Adrenal gland (tissue), 12 donors: ENCODE results near the gene HS3ST2. TPM values are rescaled to one million over a fixed set of nuclear protein-coding genes. Genes with fewer than 3 reads are reported as not detected.

Source experiments
- DNase-seq, 7 donors: peaks; one replicate each; pipeline ENCODE4 v3.0.0-alpha.2; 2019 to 2020
- H3K27ac ChIP-seq, 5 donors: fragments of 200-600 bp; sonication (generic) in 4 of 5; 1 replicate in 3 of 5; 2 replicates in 2 of 5; pipeline versions ENCODE4 v1.5.1 to v1.8.0; 2016 to 2020; ENCODE audit warnings: mild to moderate bottlenecking in 1 of 5
- H3K27me3 ChIP-seq: fragments of 200-600 bp; 2 replicates; pipeline ENCODE4 v1.8.0; 2021
- H3K36me3 ChIP-seq, 2 donors: fragments of 200-600 bp; replicated peaks in 1 of 2; 1 replicate in 1 of 2; 2 replicates in 1 of 2; pipeline versions ENCODE4 v1.5.1 to v1.8.0; 2018 to 2022
- H3K4me1 ChIP-seq, 2 donors: fragments of 200-600 bp; replicated peaks in 1 of 2; 1 replicate in 1 of 2; 2 replicates in 1 of 2; pipeline versions ENCODE4 v1.5.1 to v1.8.0; 2018 to 2021
- H3K4me3 ChIP-seq, 4 donors: fragments of 200-600 bp; sonication (generic) in 3 of 4; one replicate each; pipeline ENCODE4 v1.5.1; 2016 to 2018
- H3K9me3 ChIP-seq, 3 donors: fragments of 200-600 bp; sonication (generic) in 1 of 3; replicated peaks in 1 of 3; 1 replicate in 2 of 3; 2 replicates in 1 of 3; pipeline versions ENCODE4 v1.5.1 to v1.8.0; 2016 to 2021
- CTCF ChIP-seq, 6 experiments: fragments of 450-650 bp in 4 of 6; fragments of 200-600 bp in 2 of 6; sonication (generic) in 1 of 6; IDR thresholded peaks; 1 replicate in 5 of 6; 2 replicates in 1 of 6; pipeline versions ENCODE4 v1.5.1 to v1.8.0; 2016 to 2021; ENCODE audit warnings: antibody characterized with exemption in 6 of 6, mild to moderate bottlenecking in 2 of 6, moderate library complexity in 1 of 6
- POLR2A ChIP-seq, 2 donors: fragments of 450-650 bp; IDR thresholded peaks; one replicate each; pipeline ENCODE4 v1.6.1; 2017; ENCODE audit warnings: antibody characterized with exemption in 2 of 2, mild to moderate bottlenecking in 2 of 2, moderate library complexity in 1 of 2
- WGBS, 4 donors: extraction: QIAGEN DNeasy Blood & Tissue Kit in 2 of 4; methylation state at CpG; one replicate each; pipeline versions ENCODE4 v1.1.5 to v1.1.7; 2013 to 2017; 5-methylcytosine and 5-hydroxymethylcytosine counted together
- intact Hi-C, 2 donors: fragments of 100-400 bp; cut with DNase I; formaldehyde crosslinking; loops; one replicate each; pipeline versions ENCODE4 v1.14.1 to v1.15.0; 2022 to 2023
- polyA plus RNA-seq, 3 donors: library from polyadenylated mRNA; stranded (reverse); fragments of 200-250 nt in 2 of 3; fragments of 350-450 nt in 1 of 3; fragmentation: Illumina TruSeq in 1 of 3; extraction: RNeasy Lipid Tissue Mini Kit (QIAGEN cat#74804) in 1 of 3; gene quantifications; one replicate each; pipeline ENCODE4 v1.2.3, GENCODE V29; 2013 to 2014
- total RNA-seq, 9 donors: library from RNA; depleted of rRNA in 4 of 9; stranded (reverse); fragments of >200 nt in 4 of 9; fragments of 120-200 nt in 1 of 9; fragmentation: NEBNext Ultra II Directional in 1 of 9; extraction: Animal tissue kit (Norgen Biotek cat#: 25700) in 1 of 9; gene quantifications; one replicate each; pipeline versions ENCODE4 v1.1.0 to v1.2.4, GENCODE V29; 2013 to 2023
- donor health status: healthy with polysubstance abuse.
- donor health status: Bipolar disorder and iron deficiency.
- donor health status: DM: yes; HTN: yes; CAD: no.
- donor health status: DM: no; HTN: no; CAD: no.
- donor health status: DM: no; HTN: no; CAD: no.
- donor health status: DM: yes; HTN: yes; CAD: no.

The HS3ST2 gene
- total and polyA plus RNA-seq, 12 donors, result 0.06 to 11.5 (median 2.6) TPM

- Histone ChIP-seq H3K4me3 (no peak overlapping the region), H3K27ac (no peak overlapping the region), H3K27me3 (no peaks in the 10 kb centered on the region), H3K4me1 (no peaks in the 10 kb centered on the region), H3K36me3 (no peaks in the 10 kb centered on the region), H3K9me3 (no peaks in the 10 kb centered on the region)
- no peak for DNase-seq
- TF ChIP-seq CTCF (IDR thresholded peaks at IDR 0.05) (no peak), POLR2A (IDR thresholded peaks at IDR 0.05) (no peak)
- intact Hi-C loops, result no loop called here
- WGBS, 4 donors, result 69 to 79% (median 76%) methylated on average over 4 of the region's 4 CpGs
These were observed 46.0 kb downstream of the HS3ST2 start for GRCh38 chr16:22859925-22860324.

GRCh38 chr16:22861580-22861979, 47.6 kb downstream of the HS3ST2 start:
- Histone ChIP-seq H3K9me3 (no peaks in the 10 kb centered on the region), H3K4me1 (no peaks in the 10 kb centered on the region), H3K27ac (no peak overlapping the region), H3K27me3 (no peaks in the 10 kb centered on the region), H3K4me3 (no peak overlapping the region), H3K36me3 (no peaks in the 10 kb centered on the region)
- peak in 2 of 7 donors; percentile 1 to 17 for DNase-seq
- TF ChIP-seq POLR2A (IDR thresholded peaks at IDR 0.05) (no peak), CTCF (IDR thresholded peaks at IDR 0.05) (no peak)
- intact Hi-C loops, result no loop called here
- 61 to 78% (median 66%) methylated on average over 2 to 3 of the region's 3 CpGs for WGBS, 4 donors

GRCh38 chr16:22862046-22862445, 48.1 kb downstream of the HS3ST2 start:
- no peaks in the 10 kb centered on the region for H3K9me3 ChIP-seq
- no peak for DNase-seq
- no peaks in the 10 kb centered on the region for H3K27me3 ChIP-seq
- H3K27ac ChIP-seq, result no peak overlapping the region
- no peaks in the 10 kb centered on the region for H3K36me3 ChIP-seq
- no peak for TF ChIP-seq CTCF (IDR thresholded peaks at IDR 0.05)
- no peak for TF ChIP-seq POLR2A (IDR thresholded peaks at IDR 0.05)
- intact Hi-C loops, result no loop called here
- no peaks in the 10 kb centered on the region for H3K4me1 ChIP-seq
- H3K4me3 ChIP-seq, result no peak overlapping the region

GRCh38 chr16:22864375-22864774, 50.4 kb downstream of the HS3ST2 start:
- TF ChIP-seq POLR2A (IDR thresholded peaks at IDR 0.05) (no peak), CTCF (IDR thresholded peaks at IDR 0.05) (no peak)
- H3K36me3 ChIP-seq, result no peaks in the 10 kb centered on the region
- no peak overlapping the region for H3K27ac ChIP-seq
- DNase-seq, result no peak
- no peaks in the 10 kb centered on the region for H3K4me1 ChIP-seq
- no peaks in the 10 kb centered on the region for H3K9me3 ChIP-seq
- intact Hi-C loops, result no loop called here
- no peaks in the 10 kb centered on the region for H3K27me3 ChIP-seq
- H3K4me3 ChIP-seq, result no peak overlapping the region
